Measurements from ENCODE around the gene SPATS1.

GRCh38 chr6:44327760-44328159, 14.7 kb upstream of the SPATS1 start:
- TF ChIP-seq, protein P1, sequence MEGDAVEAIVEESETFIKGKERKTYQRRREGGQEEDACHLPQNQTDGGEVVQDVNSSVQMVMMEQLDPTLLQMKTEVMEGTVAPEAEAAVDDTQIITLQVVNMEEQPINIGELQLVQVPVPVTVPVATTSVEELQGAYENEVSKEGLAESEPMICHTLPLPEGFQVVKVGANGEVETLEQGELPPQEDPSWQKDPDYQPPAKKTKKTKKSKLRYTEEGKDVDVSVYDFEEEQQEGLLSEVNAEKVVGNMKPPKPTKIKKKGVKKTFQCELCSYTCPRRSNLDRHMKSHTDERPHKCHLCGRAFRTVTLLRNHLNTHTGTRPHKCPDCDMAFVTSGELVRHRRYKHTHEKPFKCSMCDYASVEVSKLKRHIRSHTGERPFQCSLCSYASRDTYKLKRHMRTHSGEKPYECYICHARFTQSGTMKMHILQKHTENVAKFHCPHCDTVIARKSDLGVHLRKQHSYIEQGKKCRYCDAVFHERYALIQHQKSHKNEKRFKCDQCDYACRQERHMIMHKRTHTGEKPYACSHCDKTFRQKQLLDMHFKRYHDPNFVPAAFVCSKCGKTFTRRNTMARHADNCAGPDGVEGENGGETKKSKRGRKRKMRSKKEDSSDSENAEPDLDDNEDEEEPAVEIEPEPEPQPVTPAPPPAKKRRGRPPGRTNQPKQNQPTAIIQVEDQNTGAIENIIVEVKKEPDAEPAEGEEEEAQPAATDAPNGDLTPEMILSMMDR (IDR thresholded peaks at IDR 0.05; ENCODE audit: borderline replicate concordance, extremely low read depth, low read length, poor library complexity, severe bottlenecking), result no peak
- no peak for TF ChIP-seq EZH2 (IDR thresholded peaks at IDR 0.05; ENCODE audit: borderline replicate concordance, low read depth, low read length, severe bottlenecking)

Data from DND-41 (cell line).